CD4-positive, alpha-beta T cell treated with Interleukin-21 for 1 hour (primary cell): ENCODE results near the gene GRIK3.

Experiments
- DNase-seq: peaks from one replicate; pipeline ENCODE4 v3.0.0-alpha.2; 2020

The GRIK3 gene

DNA sequence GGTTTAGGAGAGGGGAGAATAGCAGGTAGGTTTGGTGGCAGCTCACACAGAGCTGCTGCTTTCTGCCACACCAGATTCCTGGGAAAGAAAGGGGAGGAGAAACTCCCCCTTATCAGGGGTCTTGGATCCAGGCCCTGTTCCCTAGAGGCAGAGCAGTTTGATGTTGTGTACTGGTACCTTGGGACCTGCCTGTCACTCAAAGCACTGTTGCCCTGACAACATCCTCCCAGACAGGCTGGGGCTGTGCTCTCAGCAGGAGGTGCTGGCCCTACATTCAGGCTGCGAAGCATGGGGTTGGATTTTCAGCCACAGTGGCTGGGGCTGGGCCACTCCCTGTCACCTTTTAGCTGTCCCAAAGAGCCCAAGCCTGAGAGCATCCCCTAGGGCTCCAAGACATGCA, 188.0 kb downstream of the GRIK3 start:
- DNase-seq = no peak

DNA sequence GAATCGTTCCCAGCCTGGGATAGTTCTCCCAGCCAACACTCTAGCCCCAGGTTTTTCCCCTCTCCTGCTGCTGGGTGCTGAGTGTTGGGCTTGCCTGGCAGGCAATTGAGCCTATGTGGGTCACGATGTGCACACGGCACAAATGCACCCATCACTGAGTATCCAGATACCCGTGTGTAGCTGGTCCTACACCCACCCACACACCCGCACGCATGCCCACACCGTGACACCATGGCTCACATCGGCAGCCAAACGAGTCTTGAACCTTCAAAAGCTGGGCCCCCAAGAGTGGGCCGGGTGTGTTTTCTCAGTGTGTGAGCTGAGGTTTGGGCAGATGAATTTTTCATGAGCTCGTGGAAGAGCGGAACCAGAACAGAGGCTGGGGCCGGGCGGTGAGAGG, 188.5 kb downstream of the GRIK3 start:
- DNase-seq = no peak

- no peak for DNase-seq
These were observed 189.4 kb downstream of the GRIK3 start for GRCh38 chr1:36844917-36845316.

- DNase-seq = no peak
These were observed 190.3 kb downstream of the GRIK3 start for GRCh38 chr1:36843906-36844610.

GRCh38 chr1:36843027-36843426, 191.3 kb downstream of the GRIK3 start:
- DNase-seq = no peak

- no peak for DNase-seq
These were observed 191.9 kb downstream of the GRIK3 start for GRCh38 chr1:36842448-36842847.

DNA sequence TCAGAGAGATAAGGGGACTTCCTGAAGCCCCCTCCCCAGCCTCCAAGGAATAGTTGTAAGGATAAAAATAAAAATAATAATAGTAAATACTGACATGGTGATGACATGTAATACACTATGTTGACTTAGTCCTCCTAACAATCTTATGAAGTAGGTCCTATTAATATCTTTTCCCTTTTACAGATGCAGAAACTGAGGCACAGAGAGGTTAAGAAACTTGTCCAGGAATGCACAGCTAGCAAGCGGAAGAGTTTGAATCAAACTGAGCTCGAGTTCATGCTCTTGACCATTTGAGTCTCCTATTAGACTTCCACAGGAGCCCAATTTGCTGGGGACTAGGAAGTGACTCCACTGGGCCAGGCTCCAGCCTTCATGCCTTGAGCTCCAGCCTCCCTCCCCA, 194.8 kb downstream of the GRIK3 start:
- no peak for DNase-seq

DNA sequence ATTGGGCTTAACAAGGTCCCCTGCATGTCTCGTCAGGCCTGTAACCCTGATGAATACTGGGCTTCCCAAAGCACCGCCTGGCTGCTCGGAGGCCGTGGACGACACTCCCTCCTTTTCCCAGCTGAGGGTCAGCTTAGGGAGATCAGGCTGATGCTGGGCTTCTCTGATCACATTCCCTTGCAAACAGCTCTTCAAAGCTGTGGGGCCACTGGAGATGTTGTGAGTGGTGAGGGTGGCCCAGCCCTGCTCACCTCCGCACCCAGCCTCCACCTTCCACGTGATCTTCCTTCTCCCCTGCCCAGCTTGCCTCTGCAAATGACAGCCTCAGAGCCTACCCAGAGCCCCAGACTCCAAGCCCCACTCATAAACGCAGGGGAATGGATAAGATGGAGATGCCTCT, 195.4 kb downstream of the GRIK3 start:
- DNase-seq = no peak

- DNase-seq = no peak
These were observed 197.4 kb downstream of the GRIK3 start for GRCh38 chr1:36836916-36837315.

DNA sequence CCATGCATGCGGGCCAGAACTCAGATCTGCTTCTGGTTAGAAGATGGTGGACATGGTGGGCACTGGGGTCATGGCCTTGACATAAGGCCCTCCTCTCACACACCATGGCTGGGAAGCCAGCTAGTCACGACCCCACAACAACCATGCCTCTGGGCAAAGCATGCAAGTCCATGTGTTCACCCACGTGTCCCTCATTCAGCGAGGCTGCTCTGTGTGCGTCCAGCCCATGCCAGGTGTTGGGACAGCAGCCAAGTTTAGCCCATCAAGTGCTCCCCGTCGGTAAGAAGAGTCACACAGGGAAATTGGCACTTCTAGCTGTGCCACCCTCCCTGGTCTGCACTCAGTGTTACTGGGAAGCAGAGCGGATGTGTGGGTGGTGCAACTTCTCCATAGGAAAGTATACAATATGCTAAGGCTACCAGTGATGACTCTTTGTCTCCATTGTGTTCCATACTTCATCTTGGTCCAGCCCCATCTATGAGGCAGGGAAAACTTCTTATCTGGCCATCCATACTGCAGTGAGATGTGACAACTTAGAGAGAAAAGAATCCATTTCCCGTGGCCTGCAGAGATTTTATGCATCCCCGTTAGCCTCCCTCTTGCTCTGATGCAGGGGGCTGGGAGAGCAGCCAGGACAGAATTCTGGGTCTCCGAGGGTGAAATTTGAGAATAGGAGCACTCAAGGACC, 198.0 kb downstream of the GRIK3 start:
- no peak for DNase-seq

- DNase-seq = no peak
These were observed 198.6 kb downstream of the GRIK3 start for GRCh38 chr1:36835696-36836095.

- DNase-seq = no peak
These were observed 199.2 kb downstream of the GRIK3 start for GRCh38 chr1:36835017-36835695.

DNA sequence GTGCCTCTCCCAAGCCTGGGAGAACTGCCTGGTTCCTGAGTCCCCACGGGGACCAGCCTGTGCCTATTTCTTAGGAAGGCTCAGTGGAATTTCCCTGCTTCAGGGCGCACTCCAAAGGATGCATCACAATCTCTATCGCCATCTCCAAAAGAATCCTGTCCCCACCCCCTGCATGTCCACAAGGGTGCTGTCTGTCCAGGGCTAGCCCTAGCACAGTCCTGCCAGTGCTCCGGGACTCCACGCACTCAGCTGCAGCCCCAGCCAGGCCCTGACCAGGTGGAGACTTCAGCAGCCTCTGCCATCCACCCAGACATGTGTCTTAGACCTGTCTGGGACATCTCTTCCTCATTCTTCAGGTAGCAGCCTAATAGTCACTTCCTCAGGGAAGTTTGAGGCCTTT, 199.7 kb downstream of the GRIK3 start:
- DNase-seq = no peak

GRCh38 chr1:36831186-36831810, 203.0 kb downstream of the GRIK3 start:
- no peak for DNase-seq

DNA sequence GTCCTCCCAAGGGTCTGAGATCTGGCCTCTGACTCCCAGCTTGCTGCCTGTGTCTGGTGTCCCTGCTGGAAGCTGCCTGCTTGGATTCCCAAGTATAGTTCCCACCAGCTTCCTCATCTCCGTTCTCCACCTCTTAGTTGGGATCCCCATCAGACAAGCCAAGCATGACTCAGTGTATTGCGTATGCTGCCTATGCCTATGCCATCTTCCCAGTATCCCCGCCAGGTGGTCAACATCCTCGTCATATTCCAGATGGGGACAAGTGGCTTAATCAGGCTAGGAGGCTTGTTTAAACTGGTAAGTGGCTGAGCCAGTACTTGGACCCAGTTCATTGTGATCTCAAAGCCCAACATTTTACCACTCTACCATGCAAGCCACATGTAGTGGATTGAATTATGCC, 204.4 kb downstream of the GRIK3 start:
- no peak for DNase-seq

- DNase-seq = no peak
These were observed 205.2 kb downstream of the GRIK3 start for GRCh38 chr1:36829066-36829465.

GRCh38 chr1:36825226-36825625, 209.1 kb downstream of the GRIK3 start:
- no peak for DNase-seq

- DNase-seq = no peak
These were observed 209.9 kb downstream of the GRIK3 start for GRCh38 chr1:36824390-36824861.

DNA sequence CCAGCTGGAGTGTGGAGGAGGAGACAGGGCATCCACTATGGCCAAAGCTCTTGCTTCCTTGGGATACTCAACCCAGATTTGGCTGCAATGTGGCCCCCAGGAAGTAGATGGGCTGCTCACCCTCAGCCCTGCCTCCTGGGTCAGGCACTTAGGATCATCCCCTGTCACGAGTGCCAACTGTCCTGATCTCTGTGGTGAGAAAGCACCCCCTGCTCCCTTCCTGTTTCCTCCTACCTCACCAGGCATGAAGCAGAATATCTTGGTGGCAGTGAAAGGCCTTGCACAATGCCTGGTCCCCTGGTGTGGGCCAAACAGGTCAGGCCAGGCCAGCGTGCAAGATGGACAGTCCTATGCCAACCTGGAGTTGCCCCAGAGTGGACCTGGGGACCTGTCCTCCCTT, 211.7 kb downstream of the GRIK3 start:
- DNase-seq = no peak

- DNase-seq = no peak
These were observed 212.9 kb downstream of the GRIK3 start for GRCh38 chr1:36821386-36821785.

- no peak for DNase-seq
These were observed 215.5 kb downstream of the GRIK3 start for GRCh38 chr1:36818771-36819170.

GRCh38 chr1:36816348-36816747, 218.0 kb downstream of the GRIK3 start:
- no peak for DNase-seq

GRCh38 chr1:36814774-36815173, 219.5 kb downstream of the GRIK3 start:
- no peak for DNase-seq

DNA sequence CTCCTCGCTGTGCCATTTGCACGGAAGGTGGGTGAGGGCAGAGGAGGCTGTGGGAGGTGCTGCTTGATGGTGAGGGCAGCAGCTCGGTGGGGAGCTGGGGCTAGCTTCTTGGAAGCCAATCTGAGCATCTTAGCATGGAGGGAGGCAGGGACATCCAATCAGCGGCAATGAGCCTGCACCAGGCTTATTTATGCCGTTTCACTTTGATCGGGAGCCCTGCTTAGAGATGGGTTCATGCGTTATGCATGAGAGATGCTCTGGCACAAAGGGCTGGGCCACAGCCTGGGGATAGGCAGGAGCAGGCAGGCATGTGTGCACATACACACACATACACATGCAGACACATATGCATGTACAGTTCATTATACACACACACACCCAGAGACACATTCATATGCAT, 220.2 kb downstream of the GRIK3 start:
- DNase-seq = no peak
